Keratinocyte (primary cell): ENCODE data around the gene SOD1.

Source experiments
- EZH2 ChIP-seq: IDR thresholded peaks from one replicate; pipeline ENCODE4 v1.6.1; 2012; ENCODE audit warnings: inconsistent platforms, mild to moderate bottlenecking, low read length, moderate library complexity
- TF ChIP-seq, protein P1 (sequence below), 3 experiments: IDR thresholded peaks in 1 of 3; conservative IDR thresholded peaks in 1 of 3; optimal IDR thresholded peaks in 1 of 3; 2 replicates in 2 of 3; 3 replicates in 1 of 3; pipeline versions ENCODE3 to v1.5.1; 2011; ENCODE audit warnings: low read length in 3 of 3, mild to moderate bottlenecking in 3 of 3, moderate library complexity in 2 of 3, control low read depth in 1 of 3, inconsistent platforms in 1 of 3; ENCODE audit not compliant: insufficient read depth in 2 of 3; ENCODE audit errors: extremely low read depth in 1 of 3

DNA sequence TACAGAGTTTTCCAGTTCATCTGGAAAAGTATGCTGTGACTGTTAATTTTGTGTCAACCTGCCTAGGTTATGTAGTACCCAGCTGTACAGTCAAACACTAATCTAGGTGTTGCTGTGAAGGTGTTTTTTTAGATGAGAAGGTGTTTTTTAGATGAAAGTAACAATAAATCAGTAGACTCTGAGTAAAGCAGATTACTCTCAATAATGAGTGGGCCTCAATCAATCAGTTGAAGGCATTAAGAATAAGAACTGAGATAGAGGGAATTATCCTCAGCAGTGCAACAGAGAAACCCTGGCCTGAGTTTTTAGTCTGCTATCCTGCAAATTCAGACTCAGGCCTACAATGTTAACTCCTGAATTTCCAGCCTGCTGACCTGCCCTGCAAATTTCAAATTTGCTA, 39.0 kb downstream of the SOD1 start:
- TF ChIP-seq, protein P1, sequence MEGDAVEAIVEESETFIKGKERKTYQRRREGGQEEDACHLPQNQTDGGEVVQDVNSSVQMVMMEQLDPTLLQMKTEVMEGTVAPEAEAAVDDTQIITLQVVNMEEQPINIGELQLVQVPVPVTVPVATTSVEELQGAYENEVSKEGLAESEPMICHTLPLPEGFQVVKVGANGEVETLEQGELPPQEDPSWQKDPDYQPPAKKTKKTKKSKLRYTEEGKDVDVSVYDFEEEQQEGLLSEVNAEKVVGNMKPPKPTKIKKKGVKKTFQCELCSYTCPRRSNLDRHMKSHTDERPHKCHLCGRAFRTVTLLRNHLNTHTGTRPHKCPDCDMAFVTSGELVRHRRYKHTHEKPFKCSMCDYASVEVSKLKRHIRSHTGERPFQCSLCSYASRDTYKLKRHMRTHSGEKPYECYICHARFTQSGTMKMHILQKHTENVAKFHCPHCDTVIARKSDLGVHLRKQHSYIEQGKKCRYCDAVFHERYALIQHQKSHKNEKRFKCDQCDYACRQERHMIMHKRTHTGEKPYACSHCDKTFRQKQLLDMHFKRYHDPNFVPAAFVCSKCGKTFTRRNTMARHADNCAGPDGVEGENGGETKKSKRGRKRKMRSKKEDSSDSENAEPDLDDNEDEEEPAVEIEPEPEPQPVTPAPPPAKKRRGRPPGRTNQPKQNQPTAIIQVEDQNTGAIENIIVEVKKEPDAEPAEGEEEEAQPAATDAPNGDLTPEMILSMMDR (optimal IDR thresholded peaks at IDR 0.05 in 1 of 3, IDR thresholded peaks at IDR 0.05 in 1 of 3, conservative IDR thresholded peaks at IDR 0.05 in 1 of 3; ENCODE audit: extremely low read depth in 1 of 3, insufficient read depth in 2 of 3, low read length in 3 of 3) = no peak
- no peak for TF ChIP-seq EZH2
